Measurements from ENCODE around the gene CCM2.
A peak's percentile ranks its signal among the peaks of the same experiment; 100 is the strongest.
"Not testable (repeated sequence)": the region's sequence is repeated elsewhere in the genome, so short reads cannot be mapped to it uniquely, and the experiment has no call there.

Gene CCM2

DNA sequence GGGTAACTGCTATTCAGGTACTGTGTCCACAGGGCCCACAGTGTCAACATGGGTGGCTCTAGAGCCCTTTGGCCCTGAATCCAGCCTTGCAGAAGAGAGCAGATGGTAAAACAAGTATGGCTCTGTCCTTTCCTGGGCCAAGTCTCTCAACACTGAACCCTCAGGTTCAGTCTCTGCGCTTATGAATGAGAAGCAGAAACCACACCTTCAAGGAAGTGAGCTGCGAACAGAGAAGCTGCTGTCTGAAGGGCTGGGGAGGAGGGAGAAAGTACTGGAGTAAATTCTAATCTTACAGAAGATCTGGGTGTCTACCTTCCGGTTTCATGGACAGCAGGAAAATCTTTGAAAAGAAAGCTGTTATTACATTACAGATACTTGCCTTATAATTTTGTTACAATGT, 107.4 kb downstream of the CCM2 start:
- H3K27ac ChIP-seq (ENCODE audit: low read length), result no peak overlapping the region
- H3K9me3 ChIP-seq (ENCODE audit: control insufficient read depth, low read depth, low read length), result no peaks in the 10 kb centered on the region
- H3K27me3 ChIP-seq (ENCODE audit: control insufficient read depth, insufficient read depth, low read length), result no peaks in the 10 kb centered on the region
- no peak overlapping the region for H3K9ac ChIP-seq (ENCODE audit: low read length)
- peaks cover 69% of the 10 kb centered on the region for H3K36me3 ChIP-seq (ENCODE audit: control insufficient read depth, low read depth, low read length)
- H3K4me3 ChIP-seq (ENCODE audit: low read length), result no peak overlapping the region
- H3K4me1 ChIP-seq (ENCODE audit: control insufficient read depth, low read depth, low read length), result no peaks in the 10 kb centered on the region

GRCh38 chr7:45108863-45109262, 108.9 kb downstream of the CCM2 start:
- H3K36me3 ChIP-seq (ENCODE audit: control insufficient read depth, low read depth, low read length), result peaks cover 54% of the 10 kb centered on the region
- peaks cover under 1% of the 10 kb centered on the region for H3K27me3 ChIP-seq (ENCODE audit: control insufficient read depth, insufficient read depth, low read length)
- H3K9me3 ChIP-seq (ENCODE audit: control insufficient read depth, low read depth, low read length), result no peaks in the 10 kb centered on the region
- H3K4me3 ChIP-seq (ENCODE audit: low read length), result no peak overlapping the region
- H3K27ac ChIP-seq (ENCODE audit: low read length), result no peak overlapping the region
- H3K9ac ChIP-seq (ENCODE audit: low read length), result no peak overlapping the region
- H3K4me1 ChIP-seq (ENCODE audit: control insufficient read depth, low read depth, low read length), result no peaks in the 10 kb centered on the region

DNA sequence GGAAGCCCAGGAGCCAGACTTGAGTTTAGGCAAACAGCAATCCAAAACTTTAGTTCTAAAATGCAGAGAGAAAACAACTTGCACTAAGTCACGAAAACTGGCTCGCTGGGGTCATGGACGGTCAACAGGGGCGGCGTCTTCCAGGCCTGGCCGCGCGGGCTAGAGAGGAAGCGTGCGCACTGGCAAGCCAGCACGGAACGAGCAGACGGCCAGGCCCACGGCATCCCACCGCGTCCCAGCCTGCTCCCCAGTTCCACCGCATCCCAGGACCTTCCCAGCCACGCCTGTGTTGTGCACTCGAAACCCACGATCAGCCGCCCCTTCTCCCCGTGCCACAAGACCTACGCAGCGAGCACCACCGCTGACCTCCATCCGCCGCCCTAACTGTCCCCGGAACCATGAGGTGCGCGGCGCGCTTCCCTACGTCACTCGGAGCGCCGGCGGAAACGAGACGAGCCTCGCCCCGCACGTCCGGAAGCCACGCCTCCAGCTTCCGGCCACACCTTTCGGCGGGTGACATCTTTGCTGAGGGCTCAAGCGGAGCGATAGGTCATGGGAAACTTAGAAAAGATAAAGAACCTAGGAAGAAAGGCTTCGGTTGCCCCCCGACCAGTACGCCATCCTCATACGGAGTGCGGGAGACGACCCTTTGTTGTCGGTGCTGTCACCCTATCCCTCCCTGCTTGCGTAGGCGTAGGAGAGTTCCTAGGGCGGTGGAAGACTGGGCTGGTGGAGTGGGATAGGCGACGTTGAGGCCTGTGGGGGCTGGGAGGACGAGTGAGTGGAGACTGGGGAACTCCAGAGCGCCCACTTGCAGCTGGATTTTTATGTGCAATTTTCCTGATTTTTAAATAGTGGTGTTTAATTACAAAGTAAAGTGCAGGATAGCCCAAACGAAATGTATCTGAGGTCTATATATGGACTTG, 111.6 kb downstream of the CCM2 start, which contains the start of gene TBRG4:
TSS of gene TBRG4 (minus strand) at position 400 of the 926 bp plus-strand sequence. CDS start 2,460 bp downstream, outside the sequence.
- Histone ChIP-seq H3K4me1 (ENCODE audit: control insufficient read depth, low read depth, low read length) (no peaks in the 10 kb centered on the region), H3K27ac (ENCODE audit: low read length) (peak within 1 kb of the TSS; percentile 90), H3K9me3 (ENCODE audit: control insufficient read depth, low read depth, low read length) (no peaks in the 10 kb centered on the region), H3K4me3 (ENCODE audit: low read length) (peak within 1 kb of the TSS; percentile 85), H3K27me3 (ENCODE audit: control insufficient read depth, insufficient read depth, low read length) (peaks cover 15% of the 10 kb centered on the region), H3K9ac (ENCODE audit: low read length) (peak within 1 kb of the TSS; percentile 91), H3K36me3 (ENCODE audit: control insufficient read depth, low read depth, low read length) (peaks cover 27% of the 10 kb centered on the region)

- Histone ChIP-seq H3K4me1 (ENCODE audit: control insufficient read depth, low read depth, low read length) (no peaks in the 10 kb centered on the region), H3K9me3 (ENCODE audit: control insufficient read depth, low read depth, low read length) (no peaks in the 10 kb centered on the region), H3K27ac (ENCODE audit: low read length) (no peak overlapping the region), H3K4me3 (ENCODE audit: low read length) (peak overlapping the region; percentile 85), H3K9ac (ENCODE audit: low read length) (peak overlapping the region; percentile 91), H3K36me3 (ENCODE audit: control insufficient read depth, low read depth, low read length) (peaks cover 16% of the 10 kb centered on the region), H3K27me3 (ENCODE audit: control insufficient read depth, insufficient read depth, low read length) (peaks cover 18% of the 10 kb centered on the region)
Observed at GRCh38 chr7:45112648-45113047, 112.6 kb downstream of the CCM2 start.

GRCh38 chr7:45114257-45114656, 114.3 kb downstream of the CCM2 start:
- not testable (repeated sequence) for H3K4me1 ChIP-seq (ENCODE audit: control insufficient read depth, low read depth, low read length); H3K27ac ChIP-seq (ENCODE audit: low read length); H3K9me3 ChIP-seq (ENCODE audit: control insufficient read depth, low read depth, low read length); H3K4me3 ChIP-seq (ENCODE audit: low read length); H3K9ac ChIP-seq (ENCODE audit: low read length); H3K36me3 ChIP-seq (ENCODE audit: control insufficient read depth, low read depth, low read length)
- H3K27me3 ChIP-seq (ENCODE audit: control insufficient read depth, insufficient read depth, low read length), result peaks cover 18% of the 10 kb centered on the region

DNA sequence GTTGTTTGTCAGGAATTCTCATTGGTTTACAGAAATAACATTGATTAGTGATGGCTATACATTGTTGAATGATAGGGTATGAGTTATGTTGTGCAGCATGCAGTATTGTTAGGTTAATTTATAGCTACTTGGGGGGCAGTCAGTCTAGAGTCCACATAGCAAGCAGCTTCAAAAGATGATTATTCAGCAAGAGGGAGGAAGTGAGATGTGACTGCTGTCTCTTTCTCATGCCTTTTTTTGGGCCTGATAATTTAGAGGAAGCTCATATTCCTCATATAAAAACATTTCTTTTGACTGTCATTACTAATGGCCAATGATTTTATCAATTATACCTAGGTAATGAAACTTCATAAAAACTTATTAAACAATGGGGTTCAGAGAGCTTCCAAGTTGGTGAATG, 114.9 kb downstream of the CCM2 start:
- no peak overlapping the region for H3K4me3 ChIP-seq (ENCODE audit: low read length)
- no peaks in the 10 kb centered on the region for H3K4me1 ChIP-seq (ENCODE audit: control insufficient read depth, low read depth, low read length)
- H3K36me3 ChIP-seq (ENCODE audit: control insufficient read depth, low read depth, low read length), result no peaks in the 10 kb centered on the region
- H3K9me3 ChIP-seq (ENCODE audit: control insufficient read depth, low read depth, low read length), result no peaks in the 10 kb centered on the region
- peaks cover 18% of the 10 kb centered on the region for H3K27me3 ChIP-seq (ENCODE audit: control insufficient read depth, insufficient read depth, low read length)
- no peak overlapping the region for H3K27ac ChIP-seq (ENCODE audit: low read length)
- H3K9ac ChIP-seq (ENCODE audit: low read length), result no peak overlapping the region

DNA sequence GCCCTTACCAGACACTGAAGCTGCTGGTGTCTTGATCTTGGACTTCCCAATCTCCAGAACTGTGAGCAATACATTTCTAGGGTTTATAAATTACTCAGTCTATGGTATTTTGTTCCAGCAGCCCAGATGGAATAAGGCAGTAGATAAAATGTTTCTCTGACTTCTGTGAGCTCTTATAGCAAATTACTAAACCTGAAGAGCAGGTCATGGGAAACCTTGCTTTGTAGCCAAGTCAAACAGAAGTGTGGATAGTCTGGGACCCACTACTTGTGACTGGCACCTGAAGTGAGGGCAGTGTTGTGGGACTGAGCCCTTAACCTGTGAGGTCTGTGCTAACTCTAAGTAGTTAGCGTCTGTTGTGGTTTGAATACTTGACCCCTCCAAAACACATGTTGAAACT, 116.0 kb downstream of the CCM2 start:
- Histone ChIP-seq H3K27me3 (ENCODE audit: control insufficient read depth, insufficient read depth, low read length) (peaks cover 18% of the 10 kb centered on the region), H3K27ac (ENCODE audit: low read length) (no peak overlapping the region), H3K9me3 (ENCODE audit: control insufficient read depth, low read depth, low read length) (no peaks in the 10 kb centered on the region), H3K4me3 (ENCODE audit: low read length) (no peak overlapping the region), H3K9ac (ENCODE audit: low read length) (no peak overlapping the region), H3K4me1 (ENCODE audit: control insufficient read depth, low read depth, low read length) (no peaks in the 10 kb centered on the region), H3K36me3 (ENCODE audit: control insufficient read depth, low read depth, low read length) (no peaks in the 10 kb centered on the region)

DNA sequence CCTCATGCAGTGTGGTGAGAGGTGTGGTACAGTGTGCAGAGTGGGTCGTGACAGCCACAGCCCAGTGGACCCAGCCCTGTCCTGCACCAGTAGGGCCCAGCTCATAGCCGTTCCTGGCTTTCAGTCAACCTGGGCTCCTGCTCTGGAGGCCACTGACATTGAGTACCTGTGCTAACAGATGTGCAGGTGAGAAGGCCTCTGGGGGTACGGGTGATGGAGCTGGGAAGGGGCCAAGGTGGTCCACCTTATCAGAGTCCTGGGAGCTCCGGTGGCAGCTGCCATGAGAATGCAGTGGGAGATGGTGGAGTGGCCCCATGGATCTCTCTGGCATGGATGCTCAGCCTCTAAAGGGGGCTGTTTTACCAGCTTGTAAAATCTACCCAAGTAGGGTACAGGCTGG, 117.6 kb downstream of the CCM2 start:
- Histone ChIP-seq H3K4me1 (ENCODE audit: control insufficient read depth, low read depth, low read length) (no peaks in the 10 kb centered on the region), H3K36me3 (ENCODE audit: control insufficient read depth, low read depth, low read length) (no peaks in the 10 kb centered on the region), H3K4me3 (ENCODE audit: low read length) (no peak overlapping the region), H3K27ac (ENCODE audit: low read length) (no peak overlapping the region), H3K9me3 (ENCODE audit: control insufficient read depth, low read depth, low read length) (no peaks in the 10 kb centered on the region), H3K9ac (ENCODE audit: low read length) (no peak overlapping the region), H3K27me3 (ENCODE audit: control insufficient read depth, insufficient read depth, low read length) (peaks cover 18% of the 10 kb centered on the region)

DNA sequence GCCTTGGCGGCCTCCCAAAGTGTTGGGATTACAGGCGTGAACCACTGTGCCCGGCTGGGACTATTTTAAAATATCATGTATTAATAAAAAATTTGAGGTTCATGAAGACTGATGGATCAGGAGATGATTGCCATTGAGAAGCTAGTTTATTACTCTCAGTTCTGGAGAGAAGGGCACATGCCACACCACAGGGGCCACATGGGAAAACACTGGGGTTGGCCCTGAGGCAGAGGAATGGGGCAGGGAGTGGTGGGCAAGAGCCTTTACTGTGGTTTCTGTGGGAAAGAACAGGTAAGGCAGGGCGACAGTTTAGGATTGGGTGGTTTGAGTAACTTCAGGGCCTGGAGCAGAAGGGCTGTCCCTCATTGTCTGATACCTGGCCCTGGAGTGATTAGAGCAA, 118.3 kb downstream of the CCM2 start:
- Histone ChIP-seq H3K27ac (ENCODE audit: low read length) (no peak overlapping the region), H3K9me3 (ENCODE audit: control insufficient read depth, low read depth, low read length) (no peaks in the 10 kb centered on the region)

DNA sequence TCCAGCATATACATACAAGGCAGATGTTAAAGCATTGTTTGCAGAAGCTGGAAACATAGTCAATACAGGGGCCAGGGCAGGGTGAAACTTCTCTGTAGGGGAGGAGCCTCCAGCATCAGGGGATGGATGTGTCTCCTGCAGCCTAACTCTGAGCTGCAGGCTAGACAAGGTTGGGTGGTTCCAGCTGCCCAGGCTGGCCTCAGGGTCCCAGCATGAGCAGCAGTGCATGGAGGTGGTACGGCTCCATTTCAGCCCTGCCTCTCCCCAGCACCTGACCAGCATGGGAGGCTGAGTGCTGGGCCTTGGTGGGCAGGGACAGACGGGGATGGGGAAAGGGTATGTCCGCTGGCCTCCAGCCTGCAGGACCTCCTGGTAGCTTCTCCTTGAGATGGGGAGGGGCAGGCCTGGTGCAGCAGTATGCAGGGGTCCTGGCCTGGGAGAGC, 118.9 kb downstream of the CCM2 start:
- Histone ChIP-seq H3K27me3 (ENCODE audit: control insufficient read depth, insufficient read depth, low read length) (peaks cover 17% of the 10 kb centered on the region), H3K9me3 (ENCODE audit: control insufficient read depth, low read depth, low read length) (no peaks in the 10 kb centered on the region), H3K27ac (ENCODE audit: low read length) (no peak overlapping the region), H3K4me1 (ENCODE audit: control insufficient read depth, low read depth, low read length) (peaks cover 8% of the 10 kb centered on the region), H3K9ac (ENCODE audit: low read length) (no peak overlapping the region), H3K4me3 (ENCODE audit: low read length) (no peak overlapping the region), H3K36me3 (ENCODE audit: control insufficient read depth, low read depth, low read length) (no peaks in the 10 kb centered on the region)

More for the DNA sequence above, 118.3 kb downstream of the CCM2 start:
- Histone ChIP-seq H3K36me3 (ENCODE audit: control insufficient read depth, low read depth, low read length) (no peaks in the 10 kb centered on the region), H3K4me1 (ENCODE audit: control insufficient read depth, low read depth, low read length) (peaks cover 2% of the 10 kb centered on the region), H3K27me3 (ENCODE audit: control insufficient read depth, insufficient read depth, low read length) (peaks cover 18% of the 10 kb centered on the region), H3K4me3 (ENCODE audit: low read length) (no peak overlapping the region), H3K9ac (ENCODE audit: low read length) (no peak overlapping the region)

DNA sequence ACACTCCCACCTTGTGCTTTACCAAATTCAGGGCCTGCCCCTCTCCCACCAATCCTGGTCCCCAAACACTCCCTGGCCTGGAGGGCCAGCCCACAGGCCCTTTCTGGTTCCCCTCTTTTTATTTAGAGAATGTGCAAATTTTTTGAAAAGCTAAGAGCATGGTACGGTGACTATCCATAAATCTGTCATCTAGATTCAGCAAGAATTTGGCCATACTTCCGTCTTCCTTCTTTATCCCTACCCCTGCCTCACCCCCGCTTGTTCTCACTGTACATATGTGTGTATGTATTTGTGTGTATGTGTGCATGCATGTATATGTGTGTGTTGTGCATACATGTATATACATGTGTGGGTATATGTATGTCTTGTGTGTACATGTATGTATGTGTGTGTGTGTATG, 119.5 kb downstream of the CCM2 start:
- no peak overlapping the region for H3K4me3 ChIP-seq (ENCODE audit: low read length)
- no peak overlapping the region for H3K27ac ChIP-seq (ENCODE audit: low read length)
- peaks cover 13% of the 10 kb centered on the region for H3K4me1 ChIP-seq (ENCODE audit: control insufficient read depth, low read depth, low read length)
- no peak overlapping the region for H3K9ac ChIP-seq (ENCODE audit: low read length)
- no peaks in the 10 kb centered on the region for H3K36me3 ChIP-seq (ENCODE audit: control insufficient read depth, low read depth, low read length)
- no peaks in the 10 kb centered on the region for H3K9me3 ChIP-seq (ENCODE audit: control insufficient read depth, low read depth, low read length)
- H3K27me3 ChIP-seq (ENCODE audit: control insufficient read depth, insufficient read depth, low read length), result peaks cover 14% of the 10 kb centered on the region
